ENCODE measurements around the gene SLK.
A peak's percentile ranks its signal among the peaks of the same experiment; 100 is the strongest.

Gene SLK

GRCh38 chr10:104061196-104061595 lies 94.3 kb downstream of the SLK start:
- no peak overlapping the region; the same call in 1 of the 2 replicates for H3K4me3 ChIP-seq (ENCODE audit: low read depth, low read length)
- H3K27me3 ChIP-seq (ENCODE audit: insufficient read depth, low read depth, severe bottlenecking) = no peaks in the 10 kb centered on the region
- no peak for TF ChIP-seq CTCF (IDR thresholded peaks at IDR 0.05; ENCODE audit: low read depth, low read length)
- no peaks in the 10 kb centered on the region for H3K9me3 ChIP-seq (ENCODE audit: severe bottlenecking)
- H3K27ac ChIP-seq = peak overlapping the region; percentile 65
- peak; percentile 84 for DNase-seq
- H3K36me3 ChIP-seq = no peaks in the 10 kb centered on the region

GRCh38 chr10:104065748-104066147 lies 98.8 kb downstream of the SLK start:
- Histone ChIP-seq H3K9me3 (ENCODE audit: severe bottlenecking) (no peaks in the 10 kb centered on the region), H3K27me3 (ENCODE audit: insufficient read depth, low read depth, severe bottlenecking) (no peaks in the 10 kb centered on the region), H3K27ac (no peak overlapping the region), H3K36me3 (no peaks in the 10 kb centered on the region), H3K4me3 (ENCODE audit: low read depth, low read length) (no peak overlapping the region)
- no peak for DNase-seq
- TF ChIP-seq CTCF (IDR thresholded peaks at IDR 0.05; ENCODE audit: low read depth, low read length) = no peak

GRCh38 chr10:104066945-104067344 lies 100.0 kb downstream of the SLK start:
- no peak overlapping the region for H3K4me3 ChIP-seq (ENCODE audit: low read depth, low read length)

DNA sequence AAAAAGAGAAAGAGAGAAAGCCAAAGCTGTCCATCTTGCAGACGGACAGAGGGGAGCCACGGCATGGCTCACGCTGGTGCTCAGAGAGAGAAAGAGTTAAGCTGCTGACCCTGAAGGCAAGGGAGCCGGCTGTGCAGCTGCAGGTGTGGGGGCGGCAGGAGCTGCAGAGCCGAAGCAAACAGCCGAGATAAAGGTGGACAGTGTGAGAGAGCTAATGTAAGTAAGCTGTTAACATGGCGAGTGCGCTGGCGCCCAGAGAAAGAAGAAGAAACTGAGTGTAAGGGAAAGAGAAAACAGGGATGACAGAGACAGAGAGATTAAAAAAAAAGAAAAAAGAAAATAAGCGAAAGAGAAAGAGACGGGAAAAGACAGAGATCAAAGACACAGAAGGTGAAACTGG lies 100.6 kb downstream of the SLK start:
- Histone ChIP-seq H3K27ac (peak overlapping the region; percentile 18; the same call in 1 of the 2 replicates), H3K4me3 (ENCODE audit: low read depth, low read length) (peak overlapping the region; percentile 15; the same call in 1 of the 2 replicates), H3K27me3 (ENCODE audit: insufficient read depth, low read depth, severe bottlenecking) (no peaks in the 10 kb centered on the region), H3K9me3 (ENCODE audit: severe bottlenecking) (no peaks in the 10 kb centered on the region), H3K36me3 (no peaks in the 10 kb centered on the region)
- peak; percentile 70 for DNase-seq
- TF ChIP-seq CTCF (IDR thresholded peaks at IDR 0.05; ENCODE audit: low read depth, low read length) = no peak

More at GRCh38 chr10:104066945-104067344, 100.0 kb downstream of the SLK start:
- no peaks in the 10 kb centered on the region for H3K27me3 ChIP-seq (ENCODE audit: insufficient read depth, low read depth, severe bottlenecking)
- no peaks in the 10 kb centered on the region for H3K9me3 ChIP-seq (ENCODE audit: severe bottlenecking)
- DNase-seq = no peak
- no peak for TF ChIP-seq CTCF (IDR thresholded peaks at IDR 0.05; ENCODE audit: low read depth, low read length)
- no peaks in the 10 kb centered on the region for H3K36me3 ChIP-seq
- no peak overlapping the region; the same call in 1 of the 2 replicates for H3K27ac ChIP-seq

- Histone ChIP-seq H3K27ac (no peak overlapping the region), H3K9me3 (ENCODE audit: severe bottlenecking) (no peaks in the 10 kb centered on the region), H3K36me3 (no peaks in the 10 kb centered on the region), H3K4me3 (ENCODE audit: low read depth, low read length) (no peak overlapping the region), H3K27me3 (ENCODE audit: insufficient read depth, low read depth, severe bottlenecking) (no peaks in the 10 kb centered on the region)
- TF ChIP-seq CTCF (IDR thresholded peaks at IDR 0.05; ENCODE audit: low read depth, low read length) = no peak
- no peak for DNase-seq
Observed at GRCh38 chr10:104069613-104070012, 102.7 kb downstream of the SLK start.

- no peak overlapping the region for H3K27ac ChIP-seq
- TF ChIP-seq CTCF (IDR thresholded peaks at IDR 0.05; ENCODE audit: low read depth, low read length) = no peak
- H3K9me3 ChIP-seq (ENCODE audit: severe bottlenecking) = no peaks in the 10 kb centered on the region
- no peaks in the 10 kb centered on the region for H3K36me3 ChIP-seq
- H3K4me3 ChIP-seq (ENCODE audit: low read depth, low read length) = no peak overlapping the region
- no peaks in the 10 kb centered on the region for H3K27me3 ChIP-seq (ENCODE audit: insufficient read depth, low read depth, severe bottlenecking)
- DNase-seq = no peak
Observed at GRCh38 chr10:104072786-104073185, 105.8 kb downstream of the SLK start.

All from WERI-Rb-1 (cell line).